BJ (cell line): ENCODE data around the gene GPM6B. TPM values are rescaled to one million over a fixed set of nuclear protein-coding genes. Genes with fewer than 3 reads are reported as not detected.

Source experiments
- CTCF ChIA-PET: fragments of 350-600 bp; formaldehyde crosslinking; extraction: SDS; loops from one replicate; lab custom pipeline; 2021; ENCODE audit warnings: antibody characterized with exemption, inconsistent platforms; lab: Yijun Ruan, JAX
- POLR2A ChIA-PET: fragments of 300-600 bp; sonication (Branson Sonifier 250); formaldehyde crosslinking; extraction: SDS; loops from one replicate; lab custom pipeline; 2021; ENCODE audit warnings: antibody characterized with exemption; lab: Charles Lee
- DNase-seq: peaks from one replicate; pipeline ENCODE4 v3.0.0-alpha.2; 2011; ENCODE audit warnings: low read depth
- H3K27me3 ChIP-seq: 2 replicates; pipeline ENCODE4 v1.6.0; 2011; ENCODE audit warnings: low read length; ENCODE audit not compliant: control insufficient read depth, insufficient read depth
- H3K36me3 ChIP-seq: 2 replicates; pipeline ENCODE4 v1.5.1; 2011; ENCODE audit warnings: low read length; ENCODE audit not compliant: control insufficient read depth, insufficient read depth
- H3K4me3 ChIP-seq: 2 replicates; pipeline ENCODE4 v1.5.1; 2011; ENCODE audit warnings: low read depth, mild to moderate bottlenecking, control low read depth, low read length
- polyA minus RNA-seq: library from RNA; depleted of rRNA, polyadenylated mRNA; stranded (reverse); fragments of >200 nt; gene quantifications from 2 replicates; pipeline ENCODE4 v1.2.3, GENCODE V29; 2011; rRNA and poly(A)+ RNA removed
- polyA plus RNA-seq: library from polyadenylated mRNA; depleted of rRNA; stranded (reverse); fragments of >200 nt; gene quantifications from 2 replicates; pipeline ENCODE4 v1.2.3, GENCODE V29; 2011; rRNA removed
- TF ChIP-seq, protein P1 (sequence below): IDR thresholded peaks from 2 replicates; pipeline ENCODE4 v1.5.1; 2011; ENCODE audit warnings: low read depth, mild to moderate bottlenecking, control low read depth, inconsistent platforms, low read length, moderate library complexity; ENCODE audit not compliant: insufficient read depth

GPM6B gene
- polyA plus RNA-seq (0.45 and 1.1 TPM in 2 replicates), polyA minus RNA-seq (0.72 and 1.2 TPM in 2 replicates)

DNA sequence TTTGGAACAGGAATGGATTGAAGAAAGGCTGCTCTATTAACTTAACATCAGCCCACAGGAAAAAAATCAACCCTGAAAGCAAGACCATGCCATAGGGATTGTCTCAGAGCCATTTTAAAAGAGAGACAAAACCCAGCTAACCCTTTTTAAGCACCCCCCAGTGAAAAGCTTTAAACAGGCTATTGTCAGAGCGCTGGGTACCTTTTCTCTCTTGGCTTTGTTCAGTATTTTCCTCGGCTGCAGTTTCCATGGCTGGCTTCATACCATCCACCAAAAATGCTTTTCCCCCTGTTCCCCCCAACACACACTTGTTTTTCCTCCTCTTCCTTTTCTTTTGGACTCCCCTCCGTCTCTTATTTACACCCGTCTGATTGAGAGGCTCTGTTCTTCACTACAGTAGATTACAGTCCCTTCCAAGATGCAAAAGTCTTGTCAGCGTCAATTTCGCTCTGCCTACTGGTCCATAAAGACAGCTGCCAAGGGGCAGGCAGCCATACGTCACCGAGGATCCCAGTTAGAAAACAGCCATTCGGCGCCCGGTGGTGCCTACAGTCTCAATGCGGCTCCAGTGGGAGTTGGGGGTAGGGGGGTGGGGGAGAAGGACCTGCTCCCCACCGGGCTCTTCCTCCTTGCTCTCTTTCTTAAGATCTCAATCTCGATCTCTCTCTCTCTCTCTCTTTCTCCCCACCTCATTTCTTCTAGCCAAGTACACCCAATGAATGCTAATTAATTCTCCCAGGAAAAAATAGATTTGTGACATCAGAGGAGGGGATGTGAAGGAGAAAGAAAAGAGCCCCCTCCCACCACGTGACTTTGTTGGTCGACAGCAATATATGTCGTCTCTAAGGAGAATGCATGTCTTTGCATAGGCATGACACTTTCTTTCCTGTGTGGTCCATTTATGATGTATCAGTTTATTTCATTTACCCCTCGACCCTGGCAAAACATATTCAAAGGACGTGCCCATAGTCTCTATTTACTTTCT lies at the start of gene GPM6B:
GPM6B (minus strand) TSS at position 451 of the 985 bp plus-strand sequence; CDS start at position 262, 189 bp downstream.
- H3K36me3 ChIP-seq: no peaks in the 10 kb centered on the region
- CTCF ChIA-PET: no interaction called here

GRCh38 chrX:13864264-13864663 lies 47.4 kb upstream of the GPM6B start:
- no peak for DNase-seq
- TF ChIP-seq, protein P1, sequence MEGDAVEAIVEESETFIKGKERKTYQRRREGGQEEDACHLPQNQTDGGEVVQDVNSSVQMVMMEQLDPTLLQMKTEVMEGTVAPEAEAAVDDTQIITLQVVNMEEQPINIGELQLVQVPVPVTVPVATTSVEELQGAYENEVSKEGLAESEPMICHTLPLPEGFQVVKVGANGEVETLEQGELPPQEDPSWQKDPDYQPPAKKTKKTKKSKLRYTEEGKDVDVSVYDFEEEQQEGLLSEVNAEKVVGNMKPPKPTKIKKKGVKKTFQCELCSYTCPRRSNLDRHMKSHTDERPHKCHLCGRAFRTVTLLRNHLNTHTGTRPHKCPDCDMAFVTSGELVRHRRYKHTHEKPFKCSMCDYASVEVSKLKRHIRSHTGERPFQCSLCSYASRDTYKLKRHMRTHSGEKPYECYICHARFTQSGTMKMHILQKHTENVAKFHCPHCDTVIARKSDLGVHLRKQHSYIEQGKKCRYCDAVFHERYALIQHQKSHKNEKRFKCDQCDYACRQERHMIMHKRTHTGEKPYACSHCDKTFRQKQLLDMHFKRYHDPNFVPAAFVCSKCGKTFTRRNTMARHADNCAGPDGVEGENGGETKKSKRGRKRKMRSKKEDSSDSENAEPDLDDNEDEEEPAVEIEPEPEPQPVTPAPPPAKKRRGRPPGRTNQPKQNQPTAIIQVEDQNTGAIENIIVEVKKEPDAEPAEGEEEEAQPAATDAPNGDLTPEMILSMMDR: no peak
- Histone ChIP-seq H3K36me3 (no peaks in the 10 kb centered on the region), H3K27me3 (no peaks in the 10 kb centered on the region), H3K4me3 (no peak overlapping the region)
- POLR2A ChIA-PET: no interaction called here
- CTCF ChIA-PET: no interaction called here

More for the DNA sequence above, at the start of gene GPM6B:
- Histone ChIP-seq H3K27me3 (no peaks in the 10 kb centered on the region), H3K4me3 (no peak within 1 kb of the TSS)
- TF ChIP-seq, protein P1: no peak
- POLR2A ChIA-PET: no interaction called here
- no peak for DNase-seq

DNA sequence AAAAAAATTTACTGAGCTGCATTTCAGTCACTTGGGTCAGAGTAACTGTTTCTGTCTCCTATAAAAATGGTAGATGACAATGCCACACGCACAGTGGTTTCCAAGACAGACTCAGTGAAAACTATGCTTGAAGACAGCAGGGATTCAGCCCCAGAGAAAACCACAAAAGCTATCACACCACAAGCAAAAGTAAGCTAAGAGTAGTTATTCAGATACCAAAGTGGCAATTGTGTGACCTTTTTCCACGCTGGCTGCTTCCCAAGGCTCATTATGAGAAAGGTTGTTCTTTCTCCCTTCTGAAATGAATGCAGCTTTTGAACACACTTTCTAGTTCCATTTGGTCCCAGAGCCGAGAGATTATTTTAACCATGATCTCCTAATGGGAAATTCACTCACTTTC lies 46.4 kb upstream of the GPM6B start:
- no peaks in the 10 kb centered on the region for H3K27me3 ChIP-seq
- no peak for DNase-seq
- TF ChIP-seq, protein P1: no peak
- POLR2A ChIA-PET: no interaction called here
- no peak overlapping the region for H3K4me3 ChIP-seq
- no peaks in the 10 kb centered on the region for H3K36me3 ChIP-seq
- CTCF ChIA-PET: no interaction called here

DNA sequence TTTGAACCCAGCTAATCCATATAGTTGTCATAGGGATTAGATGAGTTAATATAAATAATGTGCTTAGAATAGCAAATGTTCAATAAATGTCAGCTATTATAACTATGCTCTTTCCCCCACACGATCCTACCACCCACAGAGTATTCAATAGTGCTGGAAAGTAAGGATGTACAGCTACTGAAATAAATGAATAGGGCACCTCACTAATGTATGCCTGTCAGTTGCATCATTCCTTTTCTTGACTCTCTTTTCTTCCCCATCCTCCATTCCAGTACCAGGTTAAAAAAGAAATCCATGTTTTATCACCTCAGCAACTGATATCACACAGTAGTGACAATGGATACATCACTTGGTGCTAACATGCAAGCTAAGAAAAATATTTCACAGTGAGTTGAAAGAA lies 42.8 kb upstream of the GPM6B start:
- H3K27me3 ChIP-seq: no peaks in the 10 kb centered on the region
- no peaks in the 10 kb centered on the region for H3K36me3 ChIP-seq
- POLR2A ChIA-PET: no interaction called here
- DNase-seq: no peak
- CTCF ChIA-PET: interaction anchor here (1.3 kb wide), 1 partner anchor 9 kb away, joined by 3 read pairs; no protein-coding TSS in a partner anchor
- TF ChIP-seq, protein P1: no peak
- H3K4me3 ChIP-seq: no peak overlapping the region

GRCh38 chrX:13857804-13858203 lies 40.9 kb upstream of the GPM6B start:
- Histone ChIP-seq H3K4me3 (no peak overlapping the region), H3K27me3 (no peaks in the 10 kb centered on the region), H3K36me3 (no peaks in the 10 kb centered on the region)
- ChIA-PET CTCF (no interaction called here), POLR2A (no interaction called here)
- no peak for DNase-seq
- TF ChIP-seq, protein P1: no peak
